Hepatocyte (in vitro differentiated cells): Measurements from ENCODE around the gene PRR9.

ENCODE experiments used
- CTCF ChIP-seq: fragments of 200-600 bp; sonication (generic); IDR thresholded peaks from 2 replicates; pipeline ENCODE4 v1.5.1; 2016; ENCODE audit warnings: antibody characterized with exemption, mild to moderate bottlenecking; ENCODE audit not compliant: poor library complexity
- EZH2 ChIP-seq: fragments of 200-600 bp; sonication (generic); IDR thresholded peaks from 2 replicates; pipeline ENCODE4 v1.6.1; 2016; ENCODE audit warnings: antibody characterized with exemption, mild to moderate bottlenecking, borderline replicate concordance
- EZH2phosphoT487 ChIP-seq: fragments of 200-600 bp; sonication (generic); IDR thresholded peaks from one replicate; pipeline ENCODE4 v1.6.1; 2018; ENCODE audit warnings: antibody characterized with exemption, mild to moderate bottlenecking, low read depth, moderate library complexity; ENCODE audit not compliant: unreplicated experiment, severe bottlenecking

GRCh38 chr1:153238527-153238926, 21.1 kb downstream of the PRR9 start:
- TF ChIP-seq CTCF (no peak), EZH2 (no peak), EZH2phosphoT487 (no peak)
